HG03442 (cell line): Measurements from ENCODE around the gene SERHL2.
A peak's percentile ranks its signal among the peaks of the same experiment; 100 is the strongest.
"Not testable (repeated sequence)": the region's sequence is repeated elsewhere in the genome, so short reads cannot be mapped to it uniquely, and the experiment has no call there.

ENCODE experiments used
- ATAC-seq: cut with Tn5 transposase; IDR thresholded peaks from one replicate; pipeline ENCODE4 v1.9.1; 2021; ENCODE audit warnings: mild to moderate bottlenecking, moderate library complexity; ENCODE audit not compliant: unreplicated experiment

SERHL2 gene

GRCh38 chr22:42535082-42535731, 18.5 kb upstream of the SERHL2 start:
- ATAC-seq: not testable (repeated sequence)

GRCh38 chr22:42536166-42536565, 17.6 kb upstream of the SERHL2 start:
- ATAC-seq: no peak

- not testable (repeated sequence) for ATAC-seq
These were observed 17.1 kb upstream of the SERHL2 start for GRCh38 chr22:42536634-42537033.

GRCh38 chr22:42537199-42537831, 16.4 kb upstream of the SERHL2 start:
- ATAC-seq: peak; percentile 53

- ATAC-seq: not testable (repeated sequence)
These were observed 14.5 kb upstream of the SERHL2 start for GRCh38 chr22:42539236-42539771.

- no peak for ATAC-seq
These were observed 9.1 kb upstream of the SERHL2 start for GRCh38 chr22:42544686-42545085.

GRCh38 chr22:42547562-42547961, 6.2 kb upstream of the SERHL2 start:
- no peak for ATAC-seq

GRCh38 chr22:42548126-42548525, 5.6 kb upstream of the SERHL2 start:
- not testable (repeated sequence) for ATAC-seq

GRCh38 chr22:42548597-42549330, 5.0 kb upstream of the SERHL2 start:
- ATAC-seq: no peak

GRCh38 chr22:42549331-42550060, 4.3 kb upstream of the SERHL2 start:
- ATAC-seq: no peak

GRCh38 chr22:42552294-42552647, 1.5 kb upstream of the SERHL2 start:
- not testable (repeated sequence) for ATAC-seq

GRCh38 chr22:42560381-42560780, 6.6 kb downstream of the SERHL2 start:
- ATAC-seq: no peak

- ATAC-seq: no peak
These were observed 7.0 kb downstream of the SERHL2 start for GRCh38 chr22:42560781-42561180.

- ATAC-seq: no peak
These were observed 8.1 kb downstream of the SERHL2 start for GRCh38 chr22:42561856-42562255.

- no peak for ATAC-seq
These were observed 8.5 kb downstream of the SERHL2 start for GRCh38 chr22:42562279-42562678.

- no peak for ATAC-seq
These were observed 8.9 kb downstream of the SERHL2 start for GRCh38 chr22:42562684-42563083.

- not testable (repeated sequence) for ATAC-seq
These were observed 10.2 kb downstream of the SERHL2 start for GRCh38 chr22:42563943-42564342.

- ATAC-seq: no peak
These were observed 10.9 kb downstream of the SERHL2 start for GRCh38 chr22:42564699-42565098.

GRCh38 chr22:42565956-42566355, 12.2 kb downstream of the SERHL2 start:
- ATAC-seq: no peak

GRCh38 chr22:42567950-42568349, 14.2 kb downstream of the SERHL2 start:
- ATAC-seq: not testable (repeated sequence)

GRCh38 chr22:42570580-42570979, 16.8 kb downstream of the SERHL2 start:
- not testable (repeated sequence) for ATAC-seq
